SKM-1 (cell line): Measurements from ENCODE around the gene EEPD1.
A peak's percentile ranks its signal among the peaks of the same experiment; 100 is the strongest.
"Not testable (repeated sequence)": the region's sequence is repeated elsewhere in the genome, so short reads cannot be mapped to it uniquely, and the experiment has no call there.

Experiments used
- DNase-seq: peaks from one replicate; lab custom pipeline; 2025; ENCODE audit not compliant: unreplicated experiment; lab: John Stamatoyannopoulos, UW

EEPD1 gene

DNA sequence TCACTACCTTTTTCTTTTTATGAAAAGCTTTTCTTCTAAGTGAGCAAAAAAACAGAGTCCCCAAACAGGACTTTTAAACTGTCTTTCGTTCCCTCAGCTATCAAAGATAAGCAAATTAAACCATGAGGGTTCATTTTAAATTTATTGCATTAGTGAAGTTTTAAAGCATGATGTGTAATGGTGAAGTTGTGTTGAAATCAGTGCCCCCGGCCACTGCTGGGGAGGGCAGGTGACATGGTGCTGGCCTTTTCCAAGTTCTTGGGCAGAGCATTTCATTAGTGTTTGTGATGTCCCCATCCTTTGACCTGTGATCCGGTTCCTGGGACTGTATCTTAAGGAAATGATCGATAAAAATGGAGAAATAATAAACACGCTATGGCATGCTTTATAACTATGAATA is 96.0 kb downstream of the EEPD1 start:
- DNase-seq = no peak

DNA sequence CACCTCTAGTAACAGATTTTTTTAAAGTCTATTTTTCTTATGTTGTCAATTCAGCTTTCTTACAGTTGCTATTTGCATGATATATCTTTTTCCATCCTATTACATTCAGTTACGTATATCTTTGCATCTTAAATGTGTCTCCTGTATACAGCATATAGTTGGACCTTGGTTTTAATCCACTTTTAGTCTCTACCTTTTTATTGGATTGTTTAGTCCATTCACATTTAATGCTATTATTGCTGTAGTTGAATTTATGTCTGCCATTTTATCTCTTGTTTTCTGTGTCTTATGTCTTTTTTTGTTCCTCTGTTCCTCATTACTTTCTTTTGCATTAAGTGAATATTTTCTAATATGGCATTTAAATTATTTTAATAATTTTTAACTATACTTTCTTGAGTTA is 100.6 kb downstream of the EEPD1 start:
- DNase-seq = no peak

- not testable (repeated sequence) for DNase-seq
Measured at GRCh38 chr7:36258510-36259259, 105.6 kb downstream of the EEPD1 start.

GRCh38 chr7:36260481-36260880 is 107.4 kb downstream of the EEPD1 start:
- no peak for DNase-seq

- no peak for DNase-seq
Measured at GRCh38 chr7:36261019-36261754, 108.1 kb downstream of the EEPD1 start.

GRCh38 chr7:36262309-36263094 is 109.4 kb downstream of the EEPD1 start:
- DNase-seq = no peak

DNA sequence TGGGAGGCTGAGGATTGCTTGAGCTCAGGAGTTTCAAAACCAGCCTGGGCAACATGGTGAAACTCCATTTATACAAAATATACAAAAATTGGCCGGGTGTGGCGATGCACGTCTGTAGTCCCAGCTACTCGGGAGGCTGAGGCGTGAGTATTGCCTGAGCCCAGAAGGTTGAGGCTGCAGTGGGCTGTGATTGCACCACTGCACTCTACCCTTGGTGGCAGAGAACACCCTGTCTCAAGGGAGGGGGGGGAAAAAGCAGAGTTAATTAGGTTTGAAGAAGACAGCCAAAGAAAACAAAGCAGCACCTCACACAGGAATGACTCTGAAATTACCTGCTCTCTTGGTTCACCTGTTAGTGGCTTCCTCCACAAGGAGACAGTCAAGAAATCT is 110.0 kb downstream of the EEPD1 start:
- DNase-seq = no peak

GRCh38 chr7:36264123-36264801 is 111.2 kb downstream of the EEPD1 start:
- peak; percentile 80 for DNase-seq

DNA sequence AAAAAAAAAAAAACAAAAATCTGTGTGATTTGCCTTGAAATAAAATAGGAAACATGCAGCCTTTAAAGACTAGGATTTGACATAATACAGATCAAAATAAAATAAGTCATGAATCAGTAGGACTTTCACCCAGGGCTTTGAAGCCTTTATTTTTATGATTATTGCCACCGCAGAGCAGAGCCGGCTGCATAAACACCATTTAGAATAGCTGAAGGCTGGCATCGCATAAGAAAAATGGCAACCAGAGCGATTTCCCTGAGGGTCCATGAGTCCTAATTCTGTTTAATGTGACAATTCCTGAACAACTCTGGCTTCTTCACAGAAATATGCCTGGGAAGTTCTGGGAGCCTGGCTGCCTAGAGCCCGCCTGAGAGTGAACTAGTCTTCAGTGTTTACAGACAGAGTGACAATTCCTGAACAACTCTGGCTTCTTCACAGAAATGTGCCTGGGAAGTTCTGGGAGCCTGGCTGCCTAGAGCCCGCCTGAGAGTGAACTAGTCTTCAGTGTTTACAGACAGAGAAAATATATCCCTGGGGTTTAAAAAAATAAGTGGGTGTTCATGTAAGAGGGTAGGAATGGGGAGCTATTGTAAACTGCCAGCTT is 112.0 kb downstream of the EEPD1 start:
- DNase-seq = no peak

GRCh38 chr7:36265680-36266079 is 112.6 kb downstream of the EEPD1 start:
- peak; percentile 34 for DNase-seq

- DNase-seq = no peak
Measured at GRCh38 chr7:36266190-36266589, 113.1 kb downstream of the EEPD1 start.

- DNase-seq = no peak
Measured at GRCh38 chr7:36266683-36267082, 113.6 kb downstream of the EEPD1 start.

GRCh38 chr7:36272211-36272566 is 119.1 kb downstream of the EEPD1 start:
- DNase-seq = no peak

DNA sequence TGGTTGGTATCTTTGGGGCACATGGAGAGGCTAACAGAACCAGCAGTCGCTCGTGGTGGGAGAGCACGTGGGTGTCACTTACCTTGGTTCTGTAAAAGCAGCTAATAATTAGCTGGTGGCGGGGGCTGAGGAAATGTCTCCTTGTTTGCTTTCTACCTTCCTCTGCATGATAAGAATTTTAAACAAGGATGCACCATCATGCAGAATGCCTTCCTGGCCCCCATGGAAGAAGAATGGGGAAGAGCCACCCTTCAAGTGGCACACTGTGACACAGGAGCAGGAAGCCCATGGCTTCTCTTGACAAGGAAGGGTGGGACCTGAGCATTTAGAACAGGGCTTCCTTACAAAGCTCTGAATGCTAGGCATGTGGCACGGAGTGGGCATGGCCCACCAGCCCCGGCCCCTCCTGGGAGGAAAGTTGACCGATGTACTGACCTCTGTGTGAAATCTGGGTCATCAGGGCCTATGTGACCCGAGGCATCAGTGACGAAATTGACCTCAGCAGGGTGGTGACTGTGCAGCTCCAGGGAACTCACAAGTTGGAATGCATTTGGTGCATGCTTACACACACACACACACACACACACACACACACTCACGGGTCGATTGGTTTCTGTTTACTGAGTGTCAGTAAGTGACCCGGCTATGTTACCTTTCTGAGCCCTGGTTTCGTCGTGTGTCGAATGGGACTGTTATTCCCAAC is 119.7 kb downstream of the EEPD1 start:
- no peak for DNase-seq

DNA sequence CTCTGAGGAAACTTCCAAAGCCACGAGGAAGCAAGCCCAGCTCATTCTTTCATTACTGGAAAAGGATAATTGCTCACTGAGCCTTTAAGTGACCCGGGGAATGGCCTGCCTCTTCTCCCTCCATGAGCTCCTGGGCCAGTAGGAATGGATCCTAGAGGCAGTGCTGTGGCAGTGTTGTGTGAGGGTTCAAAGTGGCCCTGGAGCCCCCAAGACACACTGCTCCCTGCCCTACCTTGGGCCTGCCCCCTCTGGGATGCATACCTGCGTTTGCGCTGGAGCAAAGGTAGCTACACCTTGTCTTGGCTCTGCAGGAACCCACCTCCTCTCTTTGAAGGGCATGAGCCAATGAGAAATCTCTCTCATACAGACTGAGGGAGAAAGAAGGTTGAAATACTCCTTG is 120.8 kb downstream of the EEPD1 start:
- no peak for DNase-seq

- no peak for DNase-seq
Measured at GRCh38 chr7:36275735-36276284, 122.8 kb downstream of the EEPD1 start.

GRCh38 chr7:36276428-36277248 is 123.6 kb downstream of the EEPD1 start:
- DNase-seq = no peak

DNA sequence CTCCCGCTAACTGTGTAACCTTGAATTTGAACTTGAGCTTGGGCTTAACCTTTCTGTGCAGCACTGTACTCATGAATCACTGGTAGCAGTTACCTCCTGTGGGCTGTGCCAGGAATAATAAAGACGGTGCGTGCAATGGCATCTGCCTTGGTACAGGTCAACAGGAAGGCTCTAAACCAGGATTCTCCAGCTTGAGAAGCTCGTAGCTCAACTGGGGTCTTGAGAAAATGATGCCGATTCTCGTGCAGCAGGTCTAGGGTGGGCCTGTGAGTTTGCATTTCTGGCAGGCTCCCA is 124.1 kb downstream of the EEPD1 start:
- no peak for DNase-seq

GRCh38 chr7:36278069-36278619 is 125.1 kb downstream of the EEPD1 start:
- no peak for DNase-seq
